HepG2 (cell line): ENCODE measurements around the gene MAP2K2. TPM values are rescaled to one million over a fixed set of nuclear protein-coding genes. Genes with fewer than 3 reads are reported as not detected.

Experiments used
- AKAP8 ChIP-seq: sonication (generic); formaldehyde crosslinking; IDR thresholded peaks from 2 replicates; pipeline ENCODE4 v1.5.1; 2020; ENCODE audit warnings: mild to moderate bottlenecking, missing genetic modification reagents
- ARHGAP35 ChIP-seq: sonication (generic); formaldehyde crosslinking; IDR thresholded peaks from 2 replicates; pipeline ENCODE4 v1.9.0; 2022; ENCODE audit warnings: mild to moderate bottlenecking, inconsistent platforms, moderate library complexity, missing genetic modification reagents, borderline replicate concordance
- FOXC1 ChIP-seq: sonication (generic); formaldehyde crosslinking; IDR thresholded peaks from 2 replicates; pipeline ENCODE4 v1.8.0; 2022; ENCODE audit warnings: mild to moderate bottlenecking, missing genetic modification reagents, borderline replicate concordance
- KMT2B ChIP-seq: IDR thresholded peaks from 2 replicates; pipeline ENCODE4 v1.6.1; 2016; ENCODE audit warnings: missing genetic modification reagents, missing compliant biosample characterization
- MAFG ChIP-seq: sonication (generic); formaldehyde crosslinking; IDR thresholded peaks from 2 replicates; pipeline ENCODE4 v1.5.1; 2020; ENCODE audit warnings: mild to moderate bottlenecking, missing genetic modification reagents
- MTF1 ChIP-seq: sonication (generic); formaldehyde crosslinking; IDR thresholded peaks from 2 replicates; pipeline ENCODE4 v1.5.0; 2020; ENCODE audit warnings: missing genetic modification reagents
- RCOR2 ChIP-seq: IDR thresholded peaks from 2 replicates; pipeline ENCODE4 v1.6.1; 2016; ENCODE audit warnings: missing biosample characterization, missing genetic modification reagents
- RFXAP ChIP-seq: sonication (generic); formaldehyde crosslinking; IDR thresholded peaks from 2 replicates; pipeline ENCODE4 v1.4.0; 2020; ENCODE audit warnings: missing genetic modification reagents, borderline replicate concordance
- SOX13 ChIP-seq, 3 experiments: fragments of 450-650 bp in 1 of 3; sonication (generic) in 1 of 3; formaldehyde crosslinking in 1 of 3; IDR thresholded peaks in 2 of 3; conservative IDR thresholded peaks in 1 of 3; 2 replicates each; pipeline versions ENCODE4 v1.5.0 to v1.6.1; 2016 to 2020; ENCODE audit warnings: antibody characterized with exemption in 1 of 3, mild to moderate bottlenecking in 1 of 3, missing compliant biosample characterization in 1 of 3, missing genetic modification reagents in 1 of 3, moderate library complexity in 1 of 3
- TAF1 ChIP-seq: sonication (generic); formaldehyde crosslinking; IDR thresholded peaks from 2 replicates; pipeline ENCODE4 v1.4.0; 2020; ENCODE audit warnings: missing genetic modification reagents
- THRA ChIP-seq: sonication (generic); formaldehyde crosslinking; IDR thresholded peaks from 2 replicates; pipeline ENCODE4 v1.4.0; 2020; ENCODE audit warnings: missing genetic modification reagents, borderline replicate concordance
- USF2 ChIP-seq, 2 experiments: sonication (generic) in 1 of 2; formaldehyde crosslinking in 1 of 2; IDR thresholded peaks; 2 replicates each; pipeline versions ENCODE4 v1.5.1 to v1.6.1; 2011 to 2020; ENCODE audit warnings: borderline replicate concordance in 1 of 2, low read depth in 1 of 2, low read length in 1 of 2, mild to moderate bottlenecking in 1 of 2, missing genetic modification reagents in 1 of 2, moderate library complexity in 1 of 2
- ZNF20 ChIP-seq: sonication (generic); formaldehyde crosslinking; IDR thresholded peaks from 2 replicates; pipeline ENCODE4 v1.4.0; 2020; ENCODE audit warnings: mild to moderate bottlenecking, moderate library complexity, missing genetic modification reagents
- ZNF224 ChIP-seq: sonication (generic); formaldehyde crosslinking; IDR thresholded peaks from 2 replicates; pipeline ENCODE4 v1.5.0; 2020; ENCODE audit warnings: mild to moderate bottlenecking, missing genetic modification reagents
- ZNF343 ChIP-seq: sonication (generic); formaldehyde crosslinking; IDR thresholded peaks from 2 replicates; pipeline ENCODE4 v1.4.0; 2020; ENCODE audit warnings: mild to moderate bottlenecking, missing genetic modification reagents
- ZNF547 ChIP-seq: sonication (generic); formaldehyde crosslinking; IDR thresholded peaks from 2 replicates; pipeline ENCODE4 v1.5.1; 2020; ENCODE audit warnings: mild to moderate bottlenecking, missing genetic modification reagents
- ZNF746 ChIP-seq: sonication (generic); formaldehyde crosslinking; IDR thresholded peaks from 2 replicates; pipeline ENCODE4 v1.8.0; 2022; ENCODE audit warnings: mild to moderate bottlenecking, missing genetic modification reagents
- ZSCAN29 ChIP-seq: sonication (generic); formaldehyde crosslinking; conservative IDR thresholded peaks from 2 replicates; pipeline ENCODE4 v1.4.0; 2020; ENCODE audit warnings: mild to moderate bottlenecking, missing genetic modification reagents
- polyA plus RNA-seq, 8 experiments: library from polyadenylated mRNA; depleted of rRNA in 3 of 8; stranded (reverse) in 7 of 8; unstranded in 1 of 8; fragments of >200 nt; fragmentation: Illumina TruSeq in 4 of 8; extraction: Trizol in 4 of 8; gene quantifications; 2 replicates each; pipeline versions ENCODE4 v1.2.1 to v1.2.3, GENCODE V29; 2011 to 2016; ENCODE audit warnings: low read depth in 4 of 8, missing spikeins in 1 of 8, mixed read lengths in 1 of 8; ENCODE audit not compliant: insufficient read depth in 1 of 8
- total RNA-seq, 5 experiments: library from RNA; depleted of rRNA; stranded (reverse); fragments of >200 nt; fragmentation: Illumina TruSeq; extraction: Trizol; gene quantifications; 2 replicates each; pipeline ENCODE4 v1.2.3, GENCODE V29; 2016; ENCODE audit warnings: low read depth in 1 of 5

The MAP2K2 gene
- total and polyA plus RNA-seq, 2 of the 13 experiments (the other 11 are each of a cell fraction or from before 2014, with no cell fraction given), result 70.3 to 80.9 TPM

- TF ChIP-seq FOXC1 (peak; percentile 80; the same call in 1 of the 2 replicates), ZNF343 (CRISPR knock-in tag) (0 out of 2 replicates have a peak, but pooled peaks have one; percentile 67), RCOR2 (CRISPR knock-in tag) (no peak), SOX13 (IDR thresholded peaks at IDR 0.05) (no peak), SOX13 (CRISPR knock-in tag; conservative IDR thresholded peaks at IDR 0.05 in 1 of 2, IDR thresholded peaks at IDR 0.05 in 1 of 2) (peak in 1 of 2 experiments; percentile 41; a peak in 2 of 4 replicates), ZNF20 (CRISPR knock-in tag) (no peak), MAFG (CRISPR knock-in tag) (no peak), USF2 (IDR thresholded peaks at IDR 0.05; ENCODE audit: low read depth, low read length) (no peak), USF2 (CRISPR knock-in tag; IDR thresholded peaks at IDR 0.05; ENCODE audit: borderline replicate concordance) (no peak), MTF1 (CRISPR knock-in tag) (no peak), ZNF224 (CRISPR knock-in tag) (no peak), KMT2B (peak; percentile 85), THRA (peak; percentile 29; the same call in 1 of the 2 replicates), AKAP8 (CRISPR knock-in tag) (peak; percentile 81), ARHGAP35 (CRISPR knock-in tag) (peak; percentile 80; the same call in 1 of the 2 replicates), ZSCAN29 (CRISPR knock-in tag) (no peak), ZNF746 (CRISPR knock-in tag) (no peak), RFXAP (peak; percentile 79; the same call in 1 of the 2 replicates), ZNF547 (peak; percentile 77; the same call in 1 of the 2 replicates), TAF1 (CRISPR knock-in tag) (peak; percentile 81)
Observed at GRCh38 chr19:4123615-4124568, at the start of gene MAP2K2 (continued).
